Loucy (cell line): ENCODE measurements around the gene EMC6.

Experiments
- H2AFZ ChIP-seq: fragments of 200-600 bp; sonication (generic); 2 replicates; pipeline ENCODE4 v1.6.0; 2016; ENCODE audit warnings: antibody characterized with exemption, mild to moderate bottlenecking, low read length, moderate library complexity
- H3F3A ChIP-seq: fragments of 200-600 bp; 2 replicates; pipeline ENCODE4 v1.6.0; 2016; ENCODE audit warnings: antibody characterized with exemption, low read depth, mild to moderate bottlenecking
- H3K27me3 ChIP-seq: fragments of 200-600 bp; sonication (generic); 2 replicates; pipeline ENCODE4 v1.6.1; 2014; ENCODE audit warnings: low read length, mild to moderate bottlenecking; ENCODE audit not compliant: insufficient read depth, poor library complexity, severe bottlenecking
- H3K36me3 ChIP-seq: fragments of 200-600 bp; sonication (generic); 2 replicates; pipeline ENCODE4 v1.6.1; 2016; ENCODE audit warnings: low read length; ENCODE audit not compliant: insufficient read depth
- H3K4me1 ChIP-seq: fragments of 200-600 bp; sonication (generic); 2 replicates; pipeline ENCODE4 v1.5.1; 2014; ENCODE audit warnings: low read length, mild to moderate bottlenecking; ENCODE audit not compliant: insufficient read depth, poor library complexity, severe bottlenecking
- H3K4me2 ChIP-seq: fragments of 200-600 bp; sonication (generic); 2 replicates; pipeline ENCODE4 v1.6.0; 2014; ENCODE audit warnings: antibody characterized with exemption, low read length, low read depth, mild to moderate bottlenecking; ENCODE audit not compliant: poor library complexity, severe bottlenecking
- H3K4me3 ChIP-seq: fragments of 200-600 bp; sonication (generic); 2 replicates; pipeline ENCODE4 v1.5.1; 2014; ENCODE audit warnings: low read length, mild to moderate bottlenecking, mixed read lengths; ENCODE audit not compliant: poor library complexity, severe bottlenecking
- H3K79me2 ChIP-seq: fragments of 200-600 bp; sonication (generic); 2 replicates; pipeline ENCODE4 v1.6.1; 2014; ENCODE audit warnings: low read length; ENCODE audit not compliant: insufficient read depth
- H3K9ac ChIP-seq: fragments of 200-600 bp; sonication (generic); 2 replicates; pipeline ENCODE4 v1.6.0; 2014; ENCODE audit warnings: mild to moderate bottlenecking, low read depth, low read length, moderate library complexity; ENCODE audit not compliant: poor library complexity, severe bottlenecking
- H3K9me2 ChIP-seq: fragments of 200-600 bp; sonication (generic); replicated peaks from 2 replicates; pipeline ENCODE4 v1.6.1; 2016; ENCODE audit warnings: low read depth, low read length, mixed read lengths
- H3K9me3 ChIP-seq: fragments of 200-600 bp; sonication (generic); 2 replicates; pipeline ENCODE4 v1.6.1; 2014; ENCODE audit warnings: mild to moderate bottlenecking, antibody characterized with exemption, low read length, low read depth; ENCODE audit not compliant: insufficient read depth
- H4K20me1 ChIP-seq: fragments of 200-600 bp; sonication (generic); 2 replicates; pipeline ENCODE4 v1.6.0; 2014; ENCODE audit warnings: antibody characterized with exemption, low read length, mild to moderate bottlenecking; ENCODE audit not compliant: insufficient read depth, poor library complexity, severe bottlenecking
- CTCF ChIP-seq: fragments of 200-600 bp; sonication (generic); conservative IDR thresholded peaks from 2 replicates; pipeline ENCODE4 v1.5.1; 2014; ENCODE audit warnings: mild to moderate bottlenecking, antibody characterized with exemption, low read length
- EZH2phosphoT487 ChIP-seq: fragments of 200-600 bp; IDR thresholded peaks from 2 replicates; pipeline ENCODE4 v1.6.1; 2018; ENCODE audit warnings: antibody characterized with exemption, mild to moderate bottlenecking, moderate library complexity, borderline replicate concordance

The EMC6 gene

DNA sequence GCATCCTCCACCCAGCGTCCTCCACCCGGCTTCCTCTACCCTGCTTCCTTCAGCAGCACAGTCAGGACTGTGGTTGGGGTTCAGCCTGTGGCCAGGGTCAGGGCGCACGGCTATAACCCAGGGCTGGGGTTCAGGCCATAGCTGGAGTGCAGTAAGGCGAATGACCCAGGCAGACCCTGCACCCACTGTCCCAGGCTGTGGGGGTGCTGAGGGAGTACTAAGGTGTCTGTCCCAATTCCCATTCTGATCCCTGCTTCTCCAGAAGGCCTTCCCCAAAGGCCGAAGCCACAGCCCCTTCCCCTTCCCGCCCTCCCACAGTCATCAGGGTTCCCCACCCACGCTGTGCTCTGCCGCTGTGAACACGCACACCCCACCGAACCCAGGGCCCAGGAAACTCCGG, 12.4 kb downstream of the EMC6 start:
- Histone ChIP-seq H3K79me2 (no peaks in the 10 kb centered on the region), H3K27me3 (no peaks in the 10 kb centered on the region), H3K9me3 (no peaks in the 10 kb centered on the region), H2AFZ (no peak overlapping the region), H3K36me3 (peaks cover 5% of the 10 kb centered on the region; the same call in 1 of the 2 replicates), H4K20me1 (no peaks in the 10 kb centered on the region), H3K4me3 (no peak overlapping the region), H3F3A (no peaks in the 10 kb centered on the region), H3K9me2 (no peaks in the 10 kb centered on the region), H3K4me1 (no peaks in the 10 kb centered on the region), H3K4me2 (no peak overlapping the region), H3K9ac (no peak overlapping the region)
- TF ChIP-seq EZH2phosphoT487 (no peak), CTCF (no peak)

GRCh38 chr17:3681565-3681964, 13.0 kb downstream of the EMC6 start:
- no peak overlapping the region for H3K4me2 ChIP-seq
- H3K9me2 ChIP-seq, result no peaks in the 10 kb centered on the region
- H3K79me2 ChIP-seq, result no peaks in the 10 kb centered on the region
- H3K4me1 ChIP-seq, result no peaks in the 10 kb centered on the region
- no peaks in the 10 kb centered on the region for H3K9me3 ChIP-seq
- no peaks in the 10 kb centered on the region for H3K27me3 ChIP-seq
- no peak overlapping the region for H3K4me3 ChIP-seq
- H2AFZ ChIP-seq, result no peak overlapping the region
- no peak overlapping the region for H3K9ac ChIP-seq
- no peaks in the 10 kb centered on the region for H3F3A ChIP-seq
- peaks cover 5% of the 10 kb centered on the region; the same call in 1 of the 2 replicates for H3K36me3 ChIP-seq
- TF ChIP-seq CTCF, result no peak
- no peak for TF ChIP-seq EZH2phosphoT487
- no peaks in the 10 kb centered on the region for H4K20me1 ChIP-seq

GRCh38 chr17:3682033-3682432, 13.4 kb downstream of the EMC6 start:
- TF ChIP-seq CTCF, result no peak
- no peak for TF ChIP-seq EZH2phosphoT487
- no peaks in the 10 kb centered on the region for H3F3A ChIP-seq
- no peaks in the 10 kb centered on the region for H3K9me2 ChIP-seq
- no peak overlapping the region for H3K9ac ChIP-seq
- no peaks in the 10 kb centered on the region for H3K4me1 ChIP-seq
- H3K4me3 ChIP-seq, result no peak overlapping the region
- no peak overlapping the region for H3K4me2 ChIP-seq
- H3K79me2 ChIP-seq, result no peaks in the 10 kb centered on the region
- no peaks in the 10 kb centered on the region for H4K20me1 ChIP-seq
- H3K36me3 ChIP-seq, result peaks cover 5% of the 10 kb centered on the region; the same call in 1 of the 2 replicates
- H3K9me3 ChIP-seq, result no peaks in the 10 kb centered on the region
- no peak overlapping the region for H2AFZ ChIP-seq
- no peaks in the 10 kb centered on the region for H3K27me3 ChIP-seq
